ENCODE measurements around the gene ABO.
A peak's percentile ranks its signal among the peaks of the same experiment; 100 is the strongest.
"Not testable (repeated sequence)": the region's sequence is repeated elsewhere in the genome, so short reads cannot be mapped to it uniquely, and the experiment has no call there.

ABO gene

DNA sequence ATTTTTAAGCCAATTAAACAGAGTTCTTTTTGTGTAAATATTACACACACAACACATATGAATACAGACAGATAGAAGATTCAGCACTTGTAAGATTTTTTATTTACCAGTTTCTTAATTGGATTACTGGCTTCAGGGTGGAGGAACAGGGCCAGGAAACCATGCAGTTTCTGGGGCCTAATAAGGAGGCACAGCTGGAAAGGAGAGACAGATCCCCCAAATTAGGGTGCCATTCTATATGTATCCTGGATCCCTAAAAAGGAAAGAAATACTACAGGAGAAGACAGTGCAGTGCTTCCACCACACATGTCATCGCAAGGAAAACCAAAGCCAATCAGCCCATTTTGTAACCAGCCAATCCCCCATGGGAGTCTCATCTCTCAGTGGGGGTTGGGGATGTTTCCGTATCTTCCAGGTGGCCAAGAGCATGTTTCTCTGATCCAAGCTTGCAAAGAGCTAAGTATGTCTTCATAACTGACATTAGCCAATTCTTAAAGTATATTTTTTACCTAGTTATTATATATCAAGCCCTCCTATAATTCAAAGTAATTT is 15.8 kb upstream of the ABO start:
- DNase-seq (ENCODE audit: low spot score): no peak

DNA sequence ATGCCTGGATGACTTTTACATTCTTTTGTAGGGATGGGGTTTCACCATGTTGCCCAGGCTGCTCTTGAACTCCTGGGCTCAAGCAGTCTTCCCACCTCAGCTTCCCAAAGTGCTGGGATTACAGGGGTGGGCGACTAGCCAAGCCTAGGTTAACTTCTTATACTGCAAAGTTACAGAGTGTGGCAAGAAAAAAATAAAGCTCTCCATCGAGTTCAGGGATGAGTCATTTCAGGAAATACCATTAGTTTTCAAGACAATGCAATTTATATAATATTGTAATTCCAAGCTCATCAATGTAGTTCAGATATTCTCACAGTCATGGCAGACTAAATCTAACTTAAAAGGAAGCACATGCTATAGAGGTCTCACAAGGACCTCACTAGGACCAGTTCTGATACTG is 11.5 kb upstream of the ABO start:
- DNase-seq (ENCODE audit: low spot score): peak; percentile 7

DNA sequence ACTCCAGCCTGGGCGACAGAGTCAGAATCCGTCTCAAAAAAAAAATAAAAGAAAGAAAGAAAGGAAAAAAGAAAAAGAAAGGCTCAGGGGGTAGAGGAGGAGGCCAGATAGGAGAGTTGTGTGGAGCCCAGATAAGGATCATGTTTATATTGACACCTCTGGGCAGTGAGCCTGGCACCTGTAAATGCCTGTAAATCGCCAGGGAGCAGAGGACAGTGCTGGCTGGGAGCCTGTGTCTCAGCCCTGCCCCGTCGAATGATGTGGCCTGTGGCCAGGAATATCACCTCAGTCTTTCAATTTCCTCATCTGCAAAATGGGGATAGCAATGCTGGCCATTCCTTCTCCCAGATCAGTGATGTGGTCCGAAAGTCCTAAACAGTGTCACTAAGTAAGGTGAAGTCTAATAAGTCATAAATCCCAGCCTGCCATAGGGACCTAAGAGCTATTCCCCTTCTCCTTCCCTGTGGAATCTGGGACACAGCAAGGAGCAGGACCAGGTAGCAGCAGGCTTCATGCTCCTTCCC is 10.3 kb upstream of the ABO start:
- no peak for DNase-seq (ENCODE audit: low spot score)

DNA sequence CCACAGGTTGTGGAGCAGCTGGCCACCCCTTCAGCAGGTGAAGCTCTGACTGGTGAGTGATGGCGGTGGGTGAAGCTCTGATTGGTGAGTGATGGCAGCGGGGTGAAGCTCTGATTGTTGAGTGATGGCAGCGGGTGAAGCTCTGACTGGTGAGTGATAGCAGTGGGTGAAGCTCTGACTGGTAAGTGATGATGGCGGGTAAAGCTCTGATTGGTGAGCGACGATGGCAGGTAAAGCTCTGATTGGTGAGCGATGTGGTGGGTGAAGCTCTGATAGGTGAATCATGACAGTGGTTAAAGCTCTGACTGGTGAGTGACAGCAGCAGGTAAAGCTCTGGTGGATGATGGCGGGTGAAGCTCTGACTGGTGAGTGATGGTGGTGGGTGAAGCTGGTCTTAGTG is 9.4 kb upstream of the ABO start:
- no peak for DNase-seq (ENCODE audit: low spot score)

DNA sequence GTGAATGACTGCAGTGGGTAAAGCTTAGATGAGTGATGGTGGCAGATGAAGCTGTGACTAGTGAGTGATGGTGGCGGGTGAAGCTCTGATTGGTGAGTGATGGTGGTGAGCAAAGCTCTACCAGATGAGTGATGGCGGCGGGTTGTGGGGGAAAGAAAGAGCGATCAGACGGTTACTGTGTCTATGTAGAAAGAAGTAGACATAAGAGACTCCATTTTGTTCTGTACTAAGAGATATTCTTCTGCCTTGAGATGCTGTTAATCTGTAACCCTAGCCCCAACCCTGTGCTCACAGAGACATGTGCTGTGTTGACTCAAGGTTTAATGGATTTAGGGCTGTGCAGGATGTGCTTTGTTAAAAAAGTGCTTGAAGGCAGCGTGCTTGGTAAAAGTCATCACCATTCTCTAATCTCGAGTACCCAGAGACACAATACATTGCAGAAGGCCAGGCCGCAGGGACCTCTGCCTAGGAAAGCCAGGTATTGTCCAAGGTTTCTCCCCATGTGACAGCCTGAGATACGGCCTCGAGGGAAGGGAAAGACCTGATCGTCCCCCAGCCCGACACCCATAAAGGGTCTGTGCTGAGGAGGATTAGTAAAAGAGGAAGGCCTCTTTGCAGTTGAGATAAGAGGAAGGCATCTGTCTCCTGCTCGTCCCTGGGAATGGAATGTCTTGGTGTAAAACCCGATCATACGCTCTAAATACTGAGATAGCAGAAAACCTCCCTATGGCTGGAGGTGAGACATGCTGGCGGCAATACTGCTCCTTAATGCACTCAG is 8.4 kb upstream of the ABO start:
- DNase-seq (ENCODE audit: low spot score): not testable (repeated sequence)

DNA sequence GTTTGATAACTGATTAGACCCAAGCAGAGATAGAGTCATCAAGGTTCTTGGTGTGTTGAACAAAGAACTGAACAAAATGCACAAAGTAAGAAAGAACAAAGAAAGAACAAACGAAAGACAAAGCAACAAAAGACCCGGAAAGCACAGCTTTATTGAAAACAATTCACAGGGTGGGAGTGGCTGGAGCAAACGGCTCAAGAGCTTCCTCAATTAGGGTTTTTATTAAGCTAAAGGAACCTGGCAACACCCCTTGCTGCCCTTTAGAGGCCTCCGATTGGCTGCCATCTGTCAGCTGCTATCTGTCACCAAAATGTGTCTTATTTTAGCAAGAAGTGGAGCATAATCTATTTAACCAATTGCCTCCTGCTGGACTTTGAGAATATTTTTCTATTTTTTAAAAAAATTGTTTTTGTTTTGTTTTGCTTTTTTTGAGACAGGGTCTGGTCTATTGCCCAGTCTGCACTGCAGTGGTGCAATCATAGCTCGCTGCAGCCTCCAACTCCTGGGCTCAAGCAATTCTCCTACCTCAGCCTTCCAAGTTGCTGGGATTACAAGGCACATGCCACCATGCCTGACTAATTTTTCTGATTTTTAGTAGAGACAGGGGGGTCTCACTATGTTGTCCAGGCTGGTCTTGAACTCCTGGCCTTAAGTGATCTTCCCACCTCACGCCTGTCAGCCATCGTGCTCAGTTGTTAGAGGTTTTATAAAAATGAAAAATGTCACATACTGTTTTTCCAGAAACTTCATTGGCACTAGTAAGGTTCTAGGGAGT is 7.7 kb upstream of the ABO start:
- DNase-seq (ENCODE audit: low spot score): no peak

DNA sequence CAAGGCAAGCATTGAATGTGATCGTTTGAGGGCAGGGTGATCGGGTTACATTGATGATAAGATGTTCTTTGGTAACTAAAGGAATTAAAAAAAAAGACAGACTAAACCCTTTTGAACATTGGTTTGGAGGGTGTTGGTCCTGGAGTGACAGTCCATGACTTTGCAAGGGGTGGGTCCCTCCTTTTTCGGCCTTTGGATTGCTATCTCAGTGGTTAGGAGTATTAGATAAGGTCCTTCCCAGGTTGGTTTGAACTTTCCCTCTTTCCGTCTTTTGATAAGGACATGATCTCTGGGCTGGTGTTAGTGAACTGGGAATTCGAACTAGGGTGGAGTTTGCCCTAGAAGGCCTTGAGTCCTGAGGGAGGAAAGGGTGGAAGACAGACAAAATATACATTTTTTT is 5.4 kb upstream of the ABO start:
- DNase-seq (ENCODE audit: low spot score): no peak

DNA sequence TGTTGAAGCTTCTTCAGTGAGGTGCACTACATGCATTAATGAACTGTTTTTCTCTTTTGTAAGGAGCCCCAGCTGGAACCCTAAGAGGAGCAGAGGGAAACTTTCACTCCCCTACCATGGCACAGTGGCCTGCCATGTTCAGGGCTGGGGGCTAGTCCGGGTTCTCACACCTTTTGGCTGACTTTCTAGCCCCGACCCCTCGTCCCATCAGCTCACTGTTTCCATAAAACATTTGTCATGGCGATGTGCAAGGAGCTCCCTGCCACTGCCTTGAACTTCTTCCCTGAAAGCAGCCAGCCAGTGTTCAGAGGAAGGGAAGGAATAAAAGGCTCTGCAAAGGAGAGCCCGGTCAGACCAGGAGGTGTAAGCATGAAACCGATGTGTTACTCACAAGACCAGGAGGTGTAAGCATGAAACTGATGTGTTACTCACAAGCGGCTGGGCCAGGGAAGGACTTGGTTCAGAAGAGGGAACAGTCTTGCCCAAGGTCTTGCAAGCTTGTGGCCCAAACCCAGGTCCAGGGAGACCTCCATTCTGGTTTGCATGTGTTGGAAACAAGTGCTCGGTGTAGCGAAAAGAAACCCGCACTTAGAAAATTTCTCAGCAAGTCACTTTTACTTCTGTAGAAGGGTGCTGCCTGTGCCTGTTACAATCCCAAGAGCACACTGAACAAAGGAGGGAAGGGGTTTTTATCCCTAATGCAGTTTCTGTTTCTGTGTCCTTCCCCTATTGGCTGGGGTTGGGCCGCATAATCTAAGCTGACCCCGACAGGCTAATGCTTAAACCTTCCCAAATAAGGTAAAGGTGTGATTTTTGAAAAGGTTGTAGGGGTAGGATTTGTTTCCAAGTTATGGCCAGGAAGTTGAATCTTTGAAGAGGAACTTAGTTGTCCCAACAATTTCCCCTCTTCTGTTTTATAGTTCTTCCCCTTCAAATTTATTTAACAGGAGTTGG is 3.4 kb upstream of the ABO start:
- no peak for DNase-seq (ENCODE audit: low spot score)

DNA sequence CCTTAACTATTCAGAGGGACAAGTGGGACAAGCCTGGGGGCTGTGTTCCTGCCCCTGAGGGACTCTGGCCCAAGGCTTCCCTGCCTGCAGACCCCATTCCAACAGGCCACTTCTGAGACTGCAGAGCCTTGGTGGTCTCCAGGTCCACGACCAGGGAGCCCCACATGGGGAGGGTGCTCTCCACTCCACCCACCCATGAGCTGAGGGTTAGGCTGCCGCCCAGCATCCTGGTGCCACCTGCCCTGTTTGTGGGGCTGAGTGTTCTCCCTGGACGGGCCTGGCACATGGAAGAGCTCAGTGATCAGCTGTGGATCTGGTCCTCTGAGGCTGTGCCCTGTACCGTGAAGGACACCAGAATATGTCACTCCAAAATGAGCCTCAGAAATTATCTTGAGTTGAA is 2.5 kb upstream of the ABO start:
- DNase-seq (ENCODE audit: low spot score): no peak

DNA sequence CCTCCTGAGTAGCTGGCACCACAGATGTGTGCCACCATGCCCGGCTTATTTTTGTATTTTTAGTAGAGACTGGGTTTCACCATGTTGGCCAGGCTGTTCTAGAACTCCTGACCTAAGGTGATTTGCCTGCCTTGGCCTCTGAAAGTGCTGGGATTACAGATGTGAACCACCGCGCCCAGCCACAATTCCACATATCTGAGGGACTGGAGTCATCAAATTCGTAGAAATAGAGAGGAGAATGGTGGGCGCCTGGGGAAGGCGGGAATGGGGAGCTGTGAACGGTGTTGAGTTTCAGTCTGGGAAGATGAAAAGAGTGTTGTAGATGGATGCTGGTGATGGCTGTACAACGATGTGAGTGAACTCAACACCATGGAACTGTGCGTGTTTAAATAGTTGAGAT is 1.9 kb upstream of the ABO start:
- DNase-seq (ENCODE audit: low spot score): no peak

DNA sequence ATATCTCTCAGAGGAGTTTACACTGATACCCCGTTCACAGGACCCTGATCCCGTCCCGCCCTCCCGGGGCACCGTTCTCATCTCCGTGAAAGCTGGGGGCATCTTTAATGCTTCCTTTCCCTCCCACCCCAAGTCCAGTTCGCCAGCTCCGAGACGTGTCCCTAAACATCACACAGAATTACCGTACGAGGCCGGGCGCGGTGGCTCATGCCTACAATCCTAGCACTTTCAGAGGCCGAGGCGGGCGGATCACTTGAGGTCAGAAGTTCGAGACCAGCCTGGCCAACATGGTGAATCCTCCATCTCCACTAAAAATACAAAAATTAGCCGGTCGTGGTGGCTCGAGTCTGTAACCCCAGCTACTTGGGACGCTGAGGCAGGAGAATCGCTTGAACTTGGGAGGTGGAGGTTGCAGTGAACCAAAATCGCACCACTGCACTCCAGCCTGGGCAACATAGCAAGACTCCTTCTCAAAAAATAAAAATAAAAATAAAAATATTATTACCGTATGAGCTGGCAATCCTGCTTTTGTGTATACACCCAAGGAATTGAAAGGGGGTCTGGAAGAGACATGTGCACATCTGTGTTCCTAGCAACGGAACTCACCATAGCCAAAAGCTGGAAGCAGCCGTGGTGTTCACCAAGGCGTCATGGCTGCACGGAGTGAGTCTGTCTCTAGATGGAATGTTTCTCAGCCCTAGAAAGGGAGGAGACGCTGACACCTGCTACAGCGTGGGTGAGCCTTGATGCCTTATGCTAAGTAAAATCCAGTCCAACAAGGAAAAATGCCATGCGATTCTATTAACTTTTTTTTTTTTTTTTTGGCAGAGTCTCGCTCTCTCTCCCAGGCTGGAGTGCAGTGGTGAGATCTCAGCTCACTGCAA is 1.2 kb upstream of the ABO start:
- DNase-seq (ENCODE audit: low spot score): no peak

DNA sequence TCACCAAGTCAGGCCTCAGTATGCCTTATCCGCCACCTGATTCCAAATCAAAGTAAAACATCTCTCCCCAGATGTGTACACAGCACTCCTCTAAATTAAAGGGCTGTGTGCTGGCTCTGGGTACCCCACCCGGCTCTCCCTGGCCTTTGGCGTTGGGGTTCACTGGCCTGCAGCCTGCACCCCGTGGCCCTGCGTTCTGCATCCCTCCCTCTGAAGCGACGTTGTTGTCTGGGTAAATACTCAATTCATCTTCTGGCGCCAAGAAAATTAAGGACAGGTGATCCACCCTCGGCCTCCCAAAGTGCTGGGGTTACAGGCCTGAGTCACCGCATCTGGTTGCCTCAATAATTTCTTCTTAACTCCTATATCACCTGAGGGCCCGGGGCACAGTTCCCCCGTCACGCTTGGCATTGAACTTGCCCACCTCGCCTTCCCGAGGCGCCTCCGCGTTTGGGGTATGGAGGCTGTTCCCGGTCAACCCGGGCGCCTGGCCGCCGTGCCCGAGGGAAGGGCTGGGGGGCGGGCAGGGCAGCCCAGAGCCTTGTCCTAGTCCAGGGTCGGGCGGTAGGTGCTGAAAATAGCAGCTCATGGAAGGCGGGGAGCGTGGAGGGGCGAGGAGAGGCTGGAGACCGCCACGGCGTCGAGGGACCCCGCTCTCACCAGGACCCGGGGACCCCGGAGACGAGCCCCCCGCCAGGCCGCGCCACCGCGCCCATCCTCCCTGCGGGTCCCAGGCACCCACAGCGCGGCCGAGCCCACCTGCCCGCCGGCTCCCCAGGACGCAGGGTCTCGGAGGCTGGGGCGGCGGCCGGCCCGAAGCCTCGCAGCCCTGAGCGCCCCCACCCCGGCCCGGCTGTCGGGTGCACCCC is 531 bp downstream of the ABO start:
- no peak for DNase-seq (ENCODE audit: low spot score)

DNA sequence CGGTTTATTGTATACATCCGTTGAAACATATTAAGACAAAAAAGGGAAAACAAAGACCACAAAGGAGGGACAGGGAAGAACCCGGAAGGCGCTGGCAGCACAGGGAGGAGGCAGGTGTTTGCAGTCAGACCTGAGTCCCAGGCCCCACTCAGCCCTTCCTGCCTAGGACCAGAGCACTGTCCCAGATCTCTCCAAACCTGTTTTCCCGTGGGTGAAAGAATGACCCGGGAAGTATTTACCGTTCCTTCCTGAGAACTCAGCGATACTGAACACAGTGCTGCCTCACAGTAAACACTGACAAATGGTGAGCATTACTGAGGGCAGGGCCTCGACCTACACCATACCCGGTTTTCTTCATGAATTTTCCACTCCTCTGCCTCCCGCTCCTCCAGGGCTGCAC is 1.2 kb downstream of the ABO start:
- DNase-seq (ENCODE audit: low spot score): no peak

DNA sequence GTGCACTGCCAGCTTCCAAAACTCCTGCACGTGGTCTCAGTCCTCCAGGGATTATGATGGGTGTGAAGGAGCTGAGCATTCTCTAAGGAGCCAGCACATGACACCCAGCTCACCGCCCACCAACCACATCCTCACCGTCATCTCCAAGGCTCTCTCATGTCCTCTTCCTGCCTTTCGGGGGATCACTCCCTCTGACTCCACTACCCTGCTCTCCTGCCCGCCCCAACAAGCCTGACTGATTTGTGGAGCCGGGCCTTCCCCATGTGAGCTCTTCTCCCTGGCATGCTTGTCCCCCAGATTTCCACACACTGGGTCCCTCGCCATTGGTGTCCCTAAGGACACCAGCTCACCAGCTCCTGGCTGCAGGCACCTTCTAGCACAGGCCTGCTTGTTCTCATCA is 1.9 kb downstream of the ABO start:
- DNase-seq (ENCODE audit: low spot score): no peak

DNA sequence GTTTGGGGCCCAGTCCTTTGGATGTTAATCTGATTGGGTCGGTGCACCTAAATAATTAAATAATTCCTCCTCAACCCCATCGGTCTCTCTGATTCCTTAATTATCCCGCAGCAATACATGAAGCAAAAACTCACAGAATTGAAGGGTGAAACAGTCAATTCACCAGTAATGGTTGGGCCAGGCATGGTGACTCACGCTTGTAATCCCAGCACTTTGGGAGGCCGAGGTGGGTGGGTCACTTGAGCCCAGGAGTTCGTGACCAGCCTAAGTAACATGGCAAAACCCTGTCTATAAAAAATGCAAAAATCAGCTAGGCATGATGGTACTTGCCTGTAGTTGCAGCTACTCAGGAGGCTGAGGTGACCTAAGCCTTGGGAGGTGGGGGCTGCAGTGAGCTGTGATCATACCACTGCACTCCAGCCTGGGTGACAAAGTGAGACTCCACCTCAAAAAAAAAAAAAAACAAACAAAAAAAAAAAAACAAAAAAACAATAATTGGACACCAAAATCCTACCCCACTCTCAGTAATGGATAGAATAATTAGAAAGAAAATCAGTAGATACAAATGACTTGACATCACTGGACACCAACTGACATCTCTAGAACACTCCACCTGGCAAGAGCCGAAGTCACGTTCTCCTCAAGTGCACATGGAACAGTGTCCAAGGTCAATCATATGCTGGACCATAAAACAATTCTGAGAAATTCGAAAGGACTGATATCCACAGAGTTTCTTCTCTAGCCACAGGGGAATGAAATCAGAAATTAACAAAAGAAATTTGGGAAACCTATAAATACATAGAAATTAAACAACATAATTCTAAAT is 5.3 kb downstream of the ABO start:
- no peak for DNase-seq (ENCODE audit: low spot score)

DNA sequence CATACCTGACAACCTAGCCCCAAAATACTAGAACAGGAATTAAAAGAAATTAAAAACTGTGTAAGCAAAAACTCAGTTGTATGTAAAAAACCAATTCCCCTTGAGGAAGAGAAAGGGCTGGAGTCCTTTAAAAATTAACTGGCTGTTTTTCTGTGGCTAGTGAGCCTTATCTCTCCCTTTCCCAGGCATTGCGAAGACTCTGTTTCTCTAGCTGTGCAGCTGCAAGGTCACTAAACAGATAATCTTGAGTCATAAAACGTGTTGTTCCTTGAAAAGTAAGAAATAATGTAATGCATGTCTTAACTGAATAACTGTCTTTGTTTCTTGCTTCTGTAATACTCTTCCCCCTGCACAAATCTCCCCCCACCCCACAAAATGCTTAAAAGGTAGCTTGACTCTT is 5.9 kb downstream of the ABO start:
- not testable (repeated sequence) for DNase-seq (ENCODE audit: low spot score)

DNA sequence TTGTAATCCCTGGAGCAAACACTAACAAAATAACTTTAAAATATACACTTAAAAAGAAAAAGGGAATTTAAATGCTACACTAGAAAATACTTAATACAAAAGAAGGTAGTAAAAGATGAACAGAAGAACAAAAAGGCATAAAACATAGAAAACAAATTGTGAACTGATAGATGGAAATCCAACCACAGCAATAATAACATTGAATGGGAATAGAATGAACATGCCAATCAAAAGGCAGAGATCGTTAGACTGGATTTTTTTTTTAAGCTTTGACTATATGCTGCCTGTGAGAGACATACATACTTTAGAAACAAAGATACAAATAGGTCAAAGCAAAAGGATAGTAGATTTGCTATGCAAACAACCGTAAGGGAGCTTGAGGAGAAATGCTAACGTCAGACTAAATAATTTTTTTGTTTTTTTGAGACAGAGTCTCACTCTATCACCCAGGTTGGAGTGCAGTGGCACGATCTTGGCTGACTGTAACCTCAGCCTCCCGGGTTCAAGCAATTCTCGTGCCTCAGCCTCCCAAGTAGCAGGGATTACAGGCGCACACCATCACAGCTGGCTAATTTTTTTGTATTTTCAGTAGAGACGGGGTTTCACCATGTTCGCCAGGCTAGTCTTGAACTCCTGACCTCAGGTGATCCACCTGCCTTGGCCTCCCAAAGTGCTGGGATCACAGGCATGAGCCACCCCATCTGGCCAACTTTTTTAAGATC is 6.5 kb downstream of the ABO start:
- DNase-seq (ENCODE audit: low spot score): no peak

DNA sequence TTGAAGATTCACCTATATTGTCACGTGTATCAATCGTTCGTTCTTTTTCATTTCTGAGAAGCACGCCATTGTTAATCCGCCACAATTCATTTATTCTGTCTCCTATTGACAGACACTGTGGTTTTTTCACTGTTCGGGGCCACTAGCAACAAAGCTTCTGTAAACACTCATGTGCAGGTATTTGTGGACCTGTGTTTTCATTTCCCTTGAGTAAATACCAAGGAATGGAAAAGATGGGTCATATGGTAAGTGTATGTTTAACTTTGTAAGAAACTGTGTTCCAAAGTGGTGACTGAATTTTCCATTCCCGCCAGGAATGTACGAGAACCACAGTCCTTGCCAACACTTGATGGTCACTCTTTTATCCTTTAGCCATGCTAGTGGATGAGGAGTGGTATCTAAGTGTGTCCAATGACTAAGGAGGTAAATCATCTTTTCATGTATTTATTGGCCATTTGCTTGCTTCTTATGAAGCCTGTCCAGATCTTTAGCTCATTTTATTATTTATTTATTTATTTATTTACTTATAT is 10.7 kb downstream of the ABO start:
- no peak for DNase-seq (ENCODE audit: low spot score)
